IPS DF 6.9 (cell line): ENCODE results near the gene SAC3D1.
"Not testable (repeated sequence)": the region's sequence is repeated elsewhere in the genome, so short reads cannot be mapped to it uniquely, and the experiment has no call there.

Experiments used
- DNase-seq: peaks from one replicate; pipeline ENCODE4 v3.0.0-alpha.2; 2013; ENCODE audit warnings: low read depth, low spot score
- H3K27ac ChIP-seq: one replicate; pipeline ENCODE4 v1.5.1; 2013; ENCODE audit warnings: low read length, control low read depth
- H3K27me3 ChIP-seq: 2 replicates; pipeline ENCODE4 v1.6.1; 2013; ENCODE audit warnings: mild to moderate bottlenecking, low read length; ENCODE audit not compliant: control insufficient read depth, insufficient read depth
- H3K36me3 ChIP-seq: 2 replicates; pipeline ENCODE4 v1.6.1; 2013; ENCODE audit warnings: low read length; ENCODE audit not compliant: control insufficient read depth, insufficient read depth
- H3K4me1 ChIP-seq: 2 replicates; pipeline ENCODE4 v1.6.1; 2013; ENCODE audit warnings: low read length; ENCODE audit not compliant: control insufficient read depth, insufficient read depth
- H3K4me3 ChIP-seq: 2 replicates; pipeline ENCODE4 v1.5.1; 2013; ENCODE audit warnings: mild to moderate bottlenecking, low read length
- H3K9me3 ChIP-seq: 2 replicates; pipeline ENCODE4 v1.6.1; 2013; ENCODE audit warnings: low read length, inconsistent platforms; ENCODE audit not compliant: control insufficient read depth, insufficient read depth
- WGBS: extraction: QIAGEN DNeasy Blood & Tissue Kit; methylation state at CpG from one replicate; pipeline ENCODE4 v1.1.7; 2013; ENCODE audit warnings: mixed read lengths, missing lambda C conversion rate; ENCODE audit not compliant: insufficient read length, insufficient coverage; 5-methylcytosine and 5-hydroxymethylcytosine counted together

Gene SAC3D1

GRCh38 chr11:65040847-65041622 is at the start of gene SAC3D1:
Gene SAC3D1 (plus strand): TSS chr11:65041210. CDS start chr11:65041293, 83 bp downstream.
- Histone ChIP-seq H3K36me3 (peaks cover 17% of the 10 kb centered on the region), H3K27ac (no peak within 1 kb of the TSS), H3K4me3 (peak within 1 kb of the TSS; percentile 87), H3K9me3 (no peaks in the 10 kb centered on the region), H3K4me1 (no peaks in the 10 kb centered on the region), H3K27me3 (no peaks in the 10 kb centered on the region; the same call in 1 of the 2 replicates)
- WGBS: no CpG with 5 or more reads among the region's 91 CpGs
- peak; percentile 73 for DNase-seq

GRCh38 chr11:64994318-64994717 is 46.7 kb upstream of the SAC3D1 start:
- Histone ChIP-seq H3K4me1 (peaks cover 1% of the 10 kb centered on the region; the same call in 1 of the 2 replicates), H3K27ac (no peak overlapping the region), H3K9me3 (no peaks in the 10 kb centered on the region), H3K27me3 (no peaks in the 10 kb centered on the region), H3K36me3 (no peaks in the 10 kb centered on the region), H3K4me3 (no peak overlapping the region)
- WGBS: no CpG with 5 or more reads among the region's 7 CpGs
- no peak for DNase-seq

- WGBS: no CpG with 5 or more reads among the region's 11 CpGs
- no peaks in the 10 kb centered on the region for H3K27me3 ChIP-seq
- no peaks in the 10 kb centered on the region for H3K36me3 ChIP-seq
- DNase-seq: no peak
- no peak overlapping the region for H3K27ac ChIP-seq
- H3K4me3 ChIP-seq: no peak overlapping the region
- peaks cover 1% of the 10 kb centered on the region; the same call in 1 of the 2 replicates for H3K4me1 ChIP-seq
- H3K9me3 ChIP-seq: no peaks in the 10 kb centered on the region
Observed at GRCh38 chr11:64996327-64996709, 44.7 kb upstream of the SAC3D1 start.

- no peak within 1 kb of the TSS for H3K27ac ChIP-seq
- H3K27me3 ChIP-seq: no peaks in the 10 kb centered on the region
- peaks cover 1% of the 10 kb centered on the region; the same call in 1 of the 2 replicates for H3K4me1 ChIP-seq
- no peaks in the 10 kb centered on the region for H3K36me3 ChIP-seq
- DNase-seq: peak; percentile 68
- WGBS: no CpG with 5 or more reads among the region's 9 CpGs
- H3K4me3 ChIP-seq: no peak within 1 kb of the TSS
- no peaks in the 10 kb centered on the region for H3K9me3 ChIP-seq
Observed at GRCh38 chr11:64996710-64997380, 44.2 kb upstream of the SAC3D1 start, which contains the start of gene BATF2. Gene BATF2 (minus strand): TSS chr11:64996971. CDS start chr11:64996914, 57 bp downstream.

- WGBS: no CpG with 5 or more reads among the region's 1 CpG
- Histone ChIP-seq H3K27me3 (no peaks in the 10 kb centered on the region), H3K27ac (no peak overlapping the region), H3K4me3 (no peak overlapping the region), H3K36me3 (no peaks in the 10 kb centered on the region), H3K4me1 (peaks cover 1% of the 10 kb centered on the region; the same call in 1 of the 2 replicates), H3K9me3 (no peaks in the 10 kb centered on the region)
- no peak for DNase-seq
Observed at GRCh38 chr11:64998141-64998540, 42.9 kb upstream of the SAC3D1 start.

- Histone ChIP-seq H3K36me3 (no peaks in the 10 kb centered on the region), H3K4me1 (peaks cover 1% of the 10 kb centered on the region; the same call in 1 of the 2 replicates), H3K27ac (no peak overlapping the region), H3K4me3 (no peak overlapping the region), H3K9me3 (no peaks in the 10 kb centered on the region), H3K27me3 (no peaks in the 10 kb centered on the region)
- WGBS: no CpG with 5 or more reads among the region's 9 CpGs
- no peak for DNase-seq
Observed at GRCh38 chr11:64998690-64999431, 42.1 kb upstream of the SAC3D1 start.

GRCh38 chr11:64999478-64999877 is 41.5 kb upstream of the SAC3D1 start:
- H3K4me1 ChIP-seq: peaks cover 1% of the 10 kb centered on the region; the same call in 1 of the 2 replicates
- H3K4me3 ChIP-seq: no peak overlapping the region
- no CpG with 5 or more reads among the region's 1 CpG for WGBS
- no peaks in the 10 kb centered on the region for H3K36me3 ChIP-seq
- DNase-seq: no peak
- no peak overlapping the region for H3K27ac ChIP-seq
- no peaks in the 10 kb centered on the region for H3K27me3 ChIP-seq
- H3K9me3 ChIP-seq: no peaks in the 10 kb centered on the region

- no CpG with 5 or more reads among the region's 5 CpGs for WGBS
- no peak overlapping the region for H3K27ac ChIP-seq
- no peak for DNase-seq
Observed at GRCh38 chr11:65002706-65003105, 38.3 kb upstream of the SAC3D1 start.

GRCh38 chr11:65003282-65003681 is 37.7 kb upstream of the SAC3D1 start:
- Histone ChIP-seq H3K36me3 (no peaks in the 10 kb centered on the region), H3K4me1 (0 out of 2 replicates have a peak, but pooled peaks cover 2% of the 10 kb centered on the region), H3K4me3 (no peak overlapping the region), H3K27ac (no peak overlapping the region), H3K27me3 (no peaks in the 10 kb centered on the region), H3K9me3 (no peaks in the 10 kb centered on the region)
- DNase-seq: no peak
- WGBS: no CpG with 5 or more reads among the region's 7 CpGs

More at GRCh38 chr11:65002706-65003105, 38.3 kb upstream of the SAC3D1 start:
- no peak overlapping the region for H3K4me3 ChIP-seq
- no peaks in the 10 kb centered on the region for H3K9me3 ChIP-seq
- no peaks in the 10 kb centered on the region for H3K27me3 ChIP-seq
- no peaks in the 10 kb centered on the region for H3K36me3 ChIP-seq
- 0 out of 2 replicates have a peak, but pooled peaks cover 2% of the 10 kb centered on the region for H3K4me1 ChIP-seq

- DNase-seq, H3K27me3 ChIP-seq, H3K27ac ChIP-seq, H3K36me3 ChIP-seq, H3K9me3 ChIP-seq, H3K4me3 ChIP-seq, H3K4me1 ChIP-seq: not testable (repeated sequence)
- WGBS: no CpG with 5 or more reads among the region's 3 CpGs
Observed at GRCh38 chr11:65003968-65004367, 37.0 kb upstream of the SAC3D1 start.
